A673 (cell line): Measurements from ENCODE around the gene TTC7B.

Source experiments
- CTCF ChIP-seq: fragments of 300-800, 200-600 bp; sonication (generic); conservative IDR thresholded peaks from 2 replicates; pipeline ENCODE4 v1.5.1; 2017; ENCODE audit warnings: low read depth, mild to moderate bottlenecking, antibody characterized with exemption, low read length, moderate library complexity, mixed read lengths
- EZH2 ChIP-seq: fragments of 200-600 bp; sonication (generic); IDR thresholded peaks from 2 replicates; pipeline ENCODE4 v1.6.1; 2017; ENCODE audit warnings: borderline replicate concordance, low read depth, mild to moderate bottlenecking, mixed read lengths, antibody characterized with exemption, low read length; ENCODE audit not compliant: poor library complexity, severe bottlenecking

DNA sequence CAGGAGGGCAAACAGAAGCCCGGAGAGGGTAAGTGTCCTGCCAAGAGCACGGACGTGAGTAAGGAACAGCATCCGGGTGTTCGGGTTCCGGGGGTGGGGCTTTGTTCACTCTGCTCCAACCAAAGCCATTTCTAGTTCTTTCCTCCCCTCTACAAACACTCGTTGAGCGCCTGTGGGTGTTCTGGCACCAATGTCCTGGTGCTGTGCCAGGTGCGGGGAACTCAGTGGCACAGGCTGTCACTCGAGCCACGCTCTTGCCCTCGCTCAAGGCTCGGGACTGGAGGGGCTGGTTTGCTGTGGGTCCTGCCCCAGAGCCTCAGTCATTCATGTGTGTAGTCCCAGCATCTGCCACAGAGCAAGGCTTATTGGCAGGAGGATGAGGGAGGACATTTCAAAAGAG lies 261.9 kb downstream of the TTC7B start:
- no peak for TF ChIP-seq CTCF
- no peak for TF ChIP-seq EZH2
